NCI-H2107 treated with DMSO at 0.1 percent for 48 hours (cell line): ENCODE results near the gene CYP39A1.
A peak's percentile ranks its signal among the peaks of the same experiment; 100 is the strongest.

Experiments used
- DNase-seq: peaks from one replicate; lab custom pipeline; 2025; ENCODE audit not compliant: unreplicated experiment; lab: John Stamatoyannopoulos, UW

CYP39A1 gene

GRCh38 chr6:46652603-46653438, at the start of gene CYP39A1, which contains the start of gene SLC25A27:
TSS of gene CYP39A1 (minus strand) at chr6:46652818. CDS start at chr6:46652582, 236 bp downstream.
TSS of gene SLC25A27 (plus strand) at chr6:46652975. CDS start at chr6:46653193, 218 bp downstream.
- DNase-seq: peak; percentile 36

GRCh38 chr6:46699970-46700369, 47.4 kb upstream of the CYP39A1 start:
- DNase-seq: no peak

GRCh38 chr6:46690911-46691451, 38.4 kb upstream of the CYP39A1 start:
- no peak for DNase-seq

- no peak for DNase-seq
Measured at GRCh38 chr6:46690141-46690755, 37.6 kb upstream of the CYP39A1 start.

- DNase-seq: no peak
Measured at GRCh38 chr6:46689657-46690056, 37.0 kb upstream of the CYP39A1 start.

GRCh38 chr6:46688966-46689335, 36.3 kb upstream of the CYP39A1 start:
- no peak for DNase-seq

- no peak for DNase-seq
Measured at GRCh38 chr6:46688117-46688965, 35.7 kb upstream of the CYP39A1 start.

GRCh38 chr6:46687619-46688097, 35.0 kb upstream of the CYP39A1 start, which contains the start of gene TDRD6:
TSS of gene TDRD6 (plus strand) at chr6:46687885. CDS start at chr6:46688129, 244 bp downstream.
- no peak for DNase-seq

GRCh38 chr6:46684771-46685170, 32.2 kb upstream of the CYP39A1 start:
- DNase-seq: no peak

GRCh38 chr6:46677314-46677654, 24.7 kb upstream of the CYP39A1 start:
- no peak for DNase-seq

- DNase-seq: no peak
Measured at GRCh38 chr6:46676604-46677313, 24.1 kb upstream of the CYP39A1 start.

GRCh38 chr6:46674410-46674809, 21.8 kb upstream of the CYP39A1 start:
- no peak for DNase-seq

- DNase-seq: no peak
Measured at GRCh38 chr6:46667377-46667776, 14.8 kb upstream of the CYP39A1 start.

GRCh38 chr6:46661483-46661882, 8.9 kb upstream of the CYP39A1 start:
- no peak for DNase-seq

- DNase-seq: no peak
Measured at GRCh38 chr6:46657642-46658041, 5.0 kb upstream of the CYP39A1 start.

- no peak for DNase-seq
Measured at GRCh38 chr6:46655803-46656202, 3.2 kb upstream of the CYP39A1 start.

GRCh38 chr6:46653439-46654195, 999 bp upstream of the CYP39A1 start:
- DNase-seq: no peak

- DNase-seq: no peak
Measured at GRCh38 chr6:46652232-46652602, 401 bp downstream of the CYP39A1 start.

- no peak for DNase-seq
Measured at GRCh38 chr6:46651816-46652215, 802 bp downstream of the CYP39A1 start.

GRCh38 chr6:46651006-46651405, 1.6 kb downstream of the CYP39A1 start:
- DNase-seq: no peak
